ENCODE results near the gene NUP214.

NUP214 gene

GRCh38 chr9:131087354-131087893, 38.0 kb upstream of the NUP214 start:
- H3K4me3 ChIP-seq (ENCODE audit: insufficient read depth, low read depth, low read length): no peak overlapping the region
- no peaks in the 10 kb centered on the region for H3K9me3 ChIP-seq (ENCODE audit: control insufficient read depth, low read length)
- WGBS, 2 experiments: 84% methylated on average over 19 of the region's 19 CpGs
- H3K27ac ChIP-seq (ENCODE audit: insufficient read depth, low read depth, low read length, poor library complexity, severe bottlenecking): no peak overlapping the region
- no peaks in the 10 kb centered on the region for H3K27me3 ChIP-seq (ENCODE audit: control insufficient read depth, insufficient read depth, low read length, poor library complexity, severe bottlenecking)
- no peaks in the 10 kb centered on the region for H3K36me3 ChIP-seq (ENCODE audit: control insufficient read depth, insufficient read depth, low read length)
- H3K4me1 ChIP-seq (ENCODE audit: control insufficient read depth, insufficient read depth, low read length): no peaks in the 10 kb centered on the region

- H3K27me3 ChIP-seq (ENCODE audit: control insufficient read depth, insufficient read depth, low read length, poor library complexity, severe bottlenecking): no peaks in the 10 kb centered on the region
- H3K27ac ChIP-seq (ENCODE audit: insufficient read depth, low read depth, low read length, poor library complexity, severe bottlenecking): no peak overlapping the region
- WGBS, 2 experiments: 81 to 85% methylated on average over 13 of the region's 13 CpGs
These were observed 35.2 kb upstream of the NUP214 start for GRCh38 chr9:131090025-131090787.

GRCh38 chr9:131091352-131091992, 33.9 kb upstream of the NUP214 start:
- H3K27me3 ChIP-seq (ENCODE audit: control insufficient read depth, insufficient read depth, low read length, poor library complexity, severe bottlenecking): no peaks in the 10 kb centered on the region
- H3K36me3 ChIP-seq (ENCODE audit: control insufficient read depth, insufficient read depth, low read length): no peaks in the 10 kb centered on the region
- H3K27ac ChIP-seq (ENCODE audit: insufficient read depth, low read depth, low read length, poor library complexity, severe bottlenecking): no peak overlapping the region
- no peaks in the 10 kb centered on the region for H3K4me1 ChIP-seq (ENCODE audit: control insufficient read depth, insufficient read depth, low read length)
- H3K9me3 ChIP-seq (ENCODE audit: control insufficient read depth, low read length): no peaks in the 10 kb centered on the region
- WGBS, 2 experiments: 91 to 92% methylated on average over 19 of the region's 19 CpGs
- H3K4me3 ChIP-seq (ENCODE audit: insufficient read depth, low read depth, low read length): no peak overlapping the region

More at GRCh38 chr9:131090025-131090787, 35.2 kb upstream of the NUP214 start:
- Histone ChIP-seq H3K4me1 (ENCODE audit: control insufficient read depth, insufficient read depth, low read length) (no peaks in the 10 kb centered on the region), H3K36me3 (ENCODE audit: control insufficient read depth, insufficient read depth, low read length) (no peaks in the 10 kb centered on the region), H3K4me3 (ENCODE audit: insufficient read depth, low read depth, low read length) (no peak overlapping the region), H3K9me3 (ENCODE audit: control insufficient read depth, low read length) (no peaks in the 10 kb centered on the region)

- 91 to 95% methylated on average over 6 of the region's 6 CpGs for WGBS, 2 experiments
- Histone ChIP-seq H3K9me3 (ENCODE audit: control insufficient read depth, low read length) (no peaks in the 10 kb centered on the region), H3K27ac (ENCODE audit: insufficient read depth, low read depth, low read length, poor library complexity, severe bottlenecking) (no peak overlapping the region), H3K4me1 (ENCODE audit: control insufficient read depth, insufficient read depth, low read length) (no peaks in the 10 kb centered on the region), H3K4me3 (ENCODE audit: insufficient read depth, low read depth, low read length) (no peak overlapping the region), H3K36me3 (ENCODE audit: control insufficient read depth, insufficient read depth, low read length) (no peaks in the 10 kb centered on the region), H3K27me3 (ENCODE audit: control insufficient read depth, insufficient read depth, low read length, poor library complexity, severe bottlenecking) (no peaks in the 10 kb centered on the region)
These were observed 33.4 kb upstream of the NUP214 start for GRCh38 chr9:131092030-131092429.

GRCh38 chr9:131092548-131093440, 32.6 kb upstream of the NUP214 start:
- Histone ChIP-seq H3K4me3 (ENCODE audit: insufficient read depth, low read depth, low read length) (no peak overlapping the region), H3K4me1 (ENCODE audit: control insufficient read depth, insufficient read depth, low read length) (peaks cover 5% of the 10 kb centered on the region), H3K27me3 (ENCODE audit: control insufficient read depth, insufficient read depth, low read length, poor library complexity, severe bottlenecking) (no peaks in the 10 kb centered on the region), H3K9me3 (ENCODE audit: control insufficient read depth, low read length) (no peaks in the 10 kb centered on the region), H3K27ac (ENCODE audit: insufficient read depth, low read depth, low read length, poor library complexity, severe bottlenecking) (no peak overlapping the region), H3K36me3 (ENCODE audit: control insufficient read depth, insufficient read depth, low read length) (no peaks in the 10 kb centered on the region)
- WGBS, 2 experiments: 89 to 93% methylated on average over 24 of the region's 24 CpGs

- WGBS, 2 experiments: 91 to 93% methylated on average over 5 of the region's 5 CpGs
- no peaks in the 10 kb centered on the region for H3K27me3 ChIP-seq (ENCODE audit: control insufficient read depth, insufficient read depth, low read length, poor library complexity, severe bottlenecking)
- H3K9me3 ChIP-seq (ENCODE audit: control insufficient read depth, low read length): no peaks in the 10 kb centered on the region
- H3K4me3 ChIP-seq (ENCODE audit: insufficient read depth, low read depth, low read length): no peak overlapping the region
- H3K27ac ChIP-seq (ENCODE audit: insufficient read depth, low read depth, low read length, poor library complexity, severe bottlenecking): no peak overlapping the region
- no peaks in the 10 kb centered on the region for H3K36me3 ChIP-seq (ENCODE audit: control insufficient read depth, insufficient read depth, low read length)
- peaks cover 18% of the 10 kb centered on the region for H3K4me1 ChIP-seq (ENCODE audit: control insufficient read depth, insufficient read depth, low read length)
These were observed 31.4 kb upstream of the NUP214 start for GRCh38 chr9:131094015-131094414.

GRCh38 chr9:131094622-131095021, 30.8 kb upstream of the NUP214 start:
- Histone ChIP-seq H3K27me3 (ENCODE audit: control insufficient read depth, insufficient read depth, low read length, poor library complexity, severe bottlenecking) (no peaks in the 10 kb centered on the region), H3K9me3 (ENCODE audit: control insufficient read depth, low read length) (no peaks in the 10 kb centered on the region), H3K27ac (ENCODE audit: insufficient read depth, low read depth, low read length, poor library complexity, severe bottlenecking) (no peak overlapping the region), H3K4me1 (ENCODE audit: control insufficient read depth, insufficient read depth, low read length) (peaks cover 22% of the 10 kb centered on the region), H3K36me3 (ENCODE audit: control insufficient read depth, insufficient read depth, low read length) (no peaks in the 10 kb centered on the region), H3K4me3 (ENCODE audit: insufficient read depth, low read depth, low read length) (no peak overlapping the region)
- WGBS, 2 experiments: 90 to 92% methylated on average over 12 of the region's 12 CpGs

GRCh38 chr9:131095666-131096268, 29.6 kb upstream of the NUP214 start:
- no peak overlapping the region for H3K27ac ChIP-seq (ENCODE audit: insufficient read depth, low read depth, low read length, poor library complexity, severe bottlenecking)
- 40 to 42% methylated on average over 16 of the region's 16 CpGs for WGBS, 2 experiments
- no peaks in the 10 kb centered on the region for H3K9me3 ChIP-seq (ENCODE audit: control insufficient read depth, low read length)
- H3K27me3 ChIP-seq (ENCODE audit: control insufficient read depth, insufficient read depth, low read length, poor library complexity, severe bottlenecking): no peaks in the 10 kb centered on the region
- H3K4me3 ChIP-seq (ENCODE audit: insufficient read depth, low read depth, low read length): peak overlapping the region; percentile 87
- peaks cover 27% of the 10 kb centered on the region for H3K4me1 ChIP-seq (ENCODE audit: control insufficient read depth, insufficient read depth, low read length)
- no peaks in the 10 kb centered on the region for H3K36me3 ChIP-seq (ENCODE audit: control insufficient read depth, insufficient read depth, low read length)

GRCh38 chr9:131096269-131097125, 28.9 kb upstream of the NUP214 start, which contains the start of gene AIF1L:
AIF1L (plus strand) TSS chr9:131096531; CDS start chr9:131096630, 99 bp downstream.
- Histone ChIP-seq H3K4me1 (ENCODE audit: control insufficient read depth, insufficient read depth, low read length) (peaks cover 27% of the 10 kb centered on the region), H3K4me3 (ENCODE audit: insufficient read depth, low read depth, low read length) (peak within 1 kb of the TSS; percentile 87), H3K27me3 (ENCODE audit: control insufficient read depth, insufficient read depth, low read length, poor library complexity, severe bottlenecking) (no peaks in the 10 kb centered on the region), H3K9me3 (ENCODE audit: control insufficient read depth, low read length) (no peaks in the 10 kb centered on the region), H3K27ac (ENCODE audit: insufficient read depth, low read depth, low read length, poor library complexity, severe bottlenecking) (peak within 1 kb of the TSS; percentile 78), H3K36me3 (ENCODE audit: control insufficient read depth, insufficient read depth, low read length) (no peaks in the 10 kb centered on the region)
- 0% methylated on average over 87 of the region's 99 CpGs for WGBS, 2 experiments

Measured in ectodermal cell (in vitro differentiated cells).